Neural cell (in vitro differentiated cells): ENCODE measurements around the gene LALBA. TPM values are rescaled to one million over a fixed set of nuclear protein-coding genes. Genes with fewer than 3 reads are reported as not detected.

Source experiments
- H2AFZ ChIP-seq: fragments of 200-600, 300-800 bp; sonication (generic), shearing (Covaris generic); 2 replicates; pipeline ENCODE4 v1.6.0; 2014; ENCODE audit warnings: low read depth, mild to moderate bottlenecking, antibody characterized with exemption, low read length, moderate library complexity
- H3F3A ChIP-seq: fragments of 200-600 bp; shearing (Covaris generic); 2 replicates; pipeline ENCODE4 v1.6.1; 2016; ENCODE audit warnings: mild to moderate bottlenecking, moderate library complexity, mixed read lengths, antibody characterized with exemption, low read length; ENCODE audit not compliant: insufficient read depth, poor library complexity, severe bottlenecking
- H3K27ac ChIP-seq: fragments of 200-600, 300-800 bp; sonication (generic), shearing (Covaris generic); 2 replicates; pipeline ENCODE4 v1.5.1; 2014; ENCODE audit warnings: mild to moderate bottlenecking, low read length, moderate library complexity
- H3K27me3 ChIP-seq: fragments of 300-800, 200-600 bp; sonication (generic), shearing (Covaris generic); 2 replicates; pipeline ENCODE4 v1.6.0; 2014; ENCODE audit warnings: mild to moderate bottlenecking, low read depth, low read length, moderate library complexity; ENCODE audit not compliant: insufficient read depth
- H3K36me3 ChIP-seq: fragments of 300-800, 200-600 bp; sonication (generic), shearing (Covaris generic); 2 replicates; pipeline ENCODE4 v1.5.1; 2014; ENCODE audit warnings: mild to moderate bottlenecking, antibody characterized with exemption, low read length, moderate library complexity; ENCODE audit not compliant: insufficient read depth
- H3K4me2 ChIP-seq: fragments of 300-800, 200-600 bp; sonication (generic), shearing (Covaris generic); 2 replicates; pipeline ENCODE4 v1.6.0; 2014; ENCODE audit warnings: mild to moderate bottlenecking, low read length
- H3K4me3 ChIP-seq: fragments of 300-800, 200-600 bp; sonication (generic), shearing (Covaris generic); 2 replicates; pipeline ENCODE4 v1.5.1; 2014; ENCODE audit warnings: mild to moderate bottlenecking, low read length, moderate library complexity
- H3K79me2 ChIP-seq: fragments of 200-600 bp; shearing (Covaris generic); replicated peaks from 2 replicates; pipeline ENCODE4 v1.6.0; 2014; ENCODE audit warnings: mild to moderate bottlenecking, low read length, moderate library complexity; ENCODE audit not compliant: insufficient read depth
- H3K9ac ChIP-seq: fragments of 300-800, 200-600 bp; sonication (generic), shearing (Covaris generic); 2 replicates; pipeline ENCODE4 v1.6.1; 2016; ENCODE audit warnings: mild to moderate bottlenecking, low read length, mixed read lengths
- H3K9me2 ChIP-seq: fragments of 200-600 bp; shearing (Covaris generic); 2 replicates; pipeline ENCODE4 v1.6.1; 2016; ENCODE audit warnings: mild to moderate bottlenecking, low read length, mixed read lengths; ENCODE audit not compliant: insufficient read depth
- H3K9me3 ChIP-seq: fragments of 200-600, 300-800 bp; sonication (generic), shearing (Covaris generic); 2 replicates; pipeline ENCODE4 v1.6.1; 2016; ENCODE audit warnings: mild to moderate bottlenecking, mixed run types, low read length, moderate library complexity, mixed read lengths
- H4K20me1 ChIP-seq: fragments of 200-600 bp; shearing (Covaris generic); 2 replicates; pipeline ENCODE4 v1.6.1; 2016; ENCODE audit warnings: mild to moderate bottlenecking, mixed run types; ENCODE audit not compliant: insufficient read depth
- CTCF ChIP-seq: fragments of 450-650 bp; IDR thresholded peaks from 2 replicates; pipeline ENCODE4 v1.5.1; 2014; ENCODE audit warnings: antibody characterized with exemption, mild to moderate bottlenecking, moderate library complexity; ENCODE audit not compliant: poor library complexity, severe bottlenecking
- EP300 ChIP-seq: fragments of 450-650 bp; conservative IDR thresholded peaks from 2 replicates; pipeline ENCODE4 v1.6.1; 2014; ENCODE audit warnings: antibody characterized with exemption, mild to moderate bottlenecking, moderate library complexity; ENCODE audit not compliant: poor library complexity, severe bottlenecking
- MXI1 ChIP-seq: fragments of 450-650 bp; conservative IDR thresholded peaks from 2 replicates; pipeline ENCODE4 v1.6.1; 2014; ENCODE audit warnings: antibody characterized with exemption, mild to moderate bottlenecking; ENCODE audit not compliant: poor library complexity, severe bottlenecking
- POLR2AphosphoS5 ChIP-seq: IDR thresholded peaks from 2 replicates; pipeline ENCODE4 v1.6.1; 2012
- RAD21 ChIP-seq: fragments of 450-650 bp; conservative IDR thresholded peaks from 2 replicates; pipeline ENCODE4 v1.6.1; 2014; ENCODE audit warnings: antibody characterized with exemption, mild to moderate bottlenecking, moderate library complexity
- SMC3 ChIP-seq: fragments of 450-650 bp; conservative IDR thresholded peaks from 2 replicates; pipeline ENCODE4 v1.6.1; 2014; ENCODE audit warnings: antibody characterized with exemption, mild to moderate bottlenecking, moderate library complexity; ENCODE audit not compliant: poor library complexity
- polyA plus RNA-seq: library from polyadenylated mRNA; depleted of rRNA; stranded (reverse); fragments of >200 nt; gene quantifications from 2 replicates; pipeline ENCODE4 v1.2.3, GENCODE V29; 2014
- TF ChIP-seq, protein P1 (sequence below): IDR thresholded peaks from 2 replicates; pipeline ENCODE4 v1.6.1; 2012; ENCODE audit warnings: borderline replicate concordance

The LALBA gene
- polyA plus RNA-seq, 1 donor from 2014 or later = not detected

DNA sequence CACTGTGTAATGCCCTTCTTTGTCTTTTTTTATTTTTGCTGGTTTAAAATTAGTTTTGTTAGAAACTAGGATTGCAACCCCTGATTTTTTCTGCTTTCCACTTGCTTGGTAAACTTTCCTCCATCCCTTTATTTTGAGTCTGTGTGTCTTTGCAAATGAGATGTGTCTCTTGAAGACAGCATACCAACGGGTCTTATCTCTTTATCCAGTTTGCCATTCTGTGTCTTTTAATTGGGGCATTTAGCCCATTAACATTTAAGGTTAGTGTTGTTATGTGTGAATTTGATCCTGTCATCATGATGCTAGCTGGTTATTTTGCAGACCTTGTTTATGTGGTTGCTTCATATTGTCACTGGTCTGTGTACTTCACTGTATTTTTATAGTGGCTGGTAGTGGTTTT, 43.5 kb upstream of the LALBA start (continued):
- TF ChIP-seq CTCF (no peak), POLR2AphosphoS5 (no peak)

GRCh38 chr12:48602192-48602989, 32.5 kb upstream of the LALBA start:
- no peak overlapping the region for H3K4me2 ChIP-seq
- TF ChIP-seq POLR2AphosphoS5 = no peak
- no peak for TF ChIP-seq EP300
- TF ChIP-seq, protein P1, sequence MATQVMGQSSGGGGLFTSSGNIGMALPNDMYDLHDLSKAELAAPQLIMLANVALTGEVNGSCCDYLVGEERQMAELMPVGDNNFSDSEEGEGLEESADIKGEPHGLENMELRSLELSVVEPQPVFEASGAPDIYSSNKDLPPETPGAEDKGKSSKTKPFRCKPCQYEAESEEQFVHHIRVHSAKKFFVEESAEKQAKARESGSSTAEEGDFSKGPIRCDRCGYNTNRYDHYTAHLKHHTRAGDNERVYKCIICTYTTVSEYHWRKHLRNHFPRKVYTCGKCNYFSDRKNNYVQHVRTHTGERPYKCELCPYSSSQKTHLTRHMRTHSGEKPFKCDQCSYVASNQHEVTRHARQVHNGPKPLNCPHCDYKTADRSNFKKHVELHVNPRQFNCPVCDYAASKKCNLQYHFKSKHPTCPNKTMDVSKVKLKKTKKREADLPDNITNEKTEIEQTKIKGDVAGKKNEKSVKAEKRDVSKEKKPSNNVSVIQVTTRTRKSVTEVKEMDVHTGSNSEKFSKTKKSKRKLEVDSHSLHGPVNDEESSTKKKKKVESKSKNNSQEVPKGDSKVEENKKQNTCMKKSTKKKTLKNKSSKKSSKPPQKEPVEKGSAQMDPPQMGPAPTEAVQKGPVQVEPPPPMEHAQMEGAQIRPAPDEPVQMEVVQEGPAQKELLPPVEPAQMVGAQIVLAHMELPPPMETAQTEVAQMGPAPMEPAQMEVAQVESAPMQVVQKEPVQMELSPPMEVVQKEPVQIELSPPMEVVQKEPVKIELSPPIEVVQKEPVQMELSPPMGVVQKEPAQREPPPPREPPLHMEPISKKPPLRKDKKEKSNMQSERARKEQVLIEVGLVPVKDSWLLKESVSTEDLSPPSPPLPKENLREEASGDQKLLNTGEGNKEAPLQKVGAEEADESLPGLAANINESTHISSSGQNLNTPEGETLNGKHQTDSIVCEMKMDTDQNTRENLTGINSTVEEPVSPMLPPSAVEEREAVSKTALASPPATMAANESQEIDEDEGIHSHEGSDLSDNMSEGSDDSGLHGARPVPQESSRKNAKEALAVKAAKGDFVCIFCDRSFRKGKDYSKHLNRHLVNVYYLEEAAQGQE = no peak
- TF ChIP-seq SMC3 = no peak
- TF ChIP-seq RAD21 = no peak
- no peaks in the 10 kb centered on the region for H3K36me3 ChIP-seq
- no peaks in the 10 kb centered on the region for H3K27me3 ChIP-seq
- H4K20me1 ChIP-seq = no peaks in the 10 kb centered on the region
- no peak overlapping the region for H3K27ac ChIP-seq
- no peaks in the 10 kb centered on the region for H3F3A ChIP-seq
- peaks cover 5% of the 10 kb centered on the region for H3K9me3 ChIP-seq
- H3K4me3 ChIP-seq = no peak overlapping the region
- H2AFZ ChIP-seq = no peak overlapping the region
- H3K79me2 ChIP-seq = no peaks in the 10 kb centered on the region
- H3K9me2 ChIP-seq = no peaks in the 10 kb centered on the region
- H3K9ac ChIP-seq = no peak overlapping the region

DNA sequence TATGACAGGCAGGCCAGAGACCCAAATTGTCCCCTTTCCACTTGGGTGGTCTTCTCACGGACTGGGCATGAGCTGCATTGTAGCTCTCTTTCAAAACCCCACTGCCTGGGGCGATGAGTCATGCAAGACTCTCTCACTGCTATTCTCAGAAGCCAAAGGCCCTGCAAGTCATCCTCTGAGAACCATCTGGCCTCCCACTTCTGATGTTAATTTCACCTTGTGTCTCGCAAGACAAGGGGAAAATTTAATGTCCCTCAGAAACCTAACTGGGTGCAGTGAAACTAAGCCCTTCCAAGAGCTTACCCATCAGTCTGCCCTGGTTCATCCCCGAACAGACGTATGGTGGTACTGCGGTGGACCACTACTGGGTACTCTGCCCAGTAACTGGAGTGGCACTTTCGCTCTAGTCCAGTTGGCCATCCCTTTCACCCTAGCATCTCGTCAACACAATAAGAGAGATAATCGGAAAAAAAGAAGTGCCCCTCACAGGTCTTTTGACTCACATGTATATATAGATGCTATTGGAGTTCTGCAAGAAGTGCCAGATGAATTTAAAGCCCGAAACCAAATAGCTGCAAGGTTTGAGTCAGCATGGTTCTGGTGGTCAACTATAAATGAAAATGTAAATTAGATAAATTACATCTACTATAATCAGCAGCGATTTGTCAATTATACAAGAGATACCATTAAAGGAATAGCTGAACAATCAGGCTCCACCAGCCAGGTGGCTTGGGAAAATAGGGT, 31.3 kb upstream of the LALBA start:
- no peaks in the 10 kb centered on the region for H3K79me2 ChIP-seq
- no peaks in the 10 kb centered on the region for H3K9me2 ChIP-seq
- no peak overlapping the region for H3K27ac ChIP-seq
- no peaks in the 10 kb centered on the region for H3K27me3 ChIP-seq
- H3K9me3 ChIP-seq = peaks cover 3% of the 10 kb centered on the region
- H2AFZ ChIP-seq = no peak overlapping the region
- no peak for TF ChIP-seq SMC3
- TF ChIP-seq MXI1 = no peak
- TF ChIP-seq EP300 = no peak
- no peak overlapping the region for H3K9ac ChIP-seq
- H4K20me1 ChIP-seq = no peaks in the 10 kb centered on the region
- H3K36me3 ChIP-seq = no peaks in the 10 kb centered on the region
- H3F3A ChIP-seq = no peaks in the 10 kb centered on the region
- no peak overlapping the region for H3K4me2 ChIP-seq
- H3K4me3 ChIP-seq = no peak overlapping the region
